GM08714 (cell line): ENCODE data around the gene PRMT7.

Experiments used
- H3K4me3 ChIP-seq: fragments of 200-500 bp; sonication (Bioruptor generic); 2 replicates; pipeline ENCODE4 v1.5.1; 2014; ENCODE audit warnings: mild to moderate bottlenecking, low read length, inconsistent platforms
- ZNF274 ChIP-seq: IDR thresholded peaks from 2 replicates; pipeline ENCODE4 v1.6.1; 2012; ENCODE audit warnings: mild to moderate bottlenecking, low read depth, low read length

Gene PRMT7

DNA sequence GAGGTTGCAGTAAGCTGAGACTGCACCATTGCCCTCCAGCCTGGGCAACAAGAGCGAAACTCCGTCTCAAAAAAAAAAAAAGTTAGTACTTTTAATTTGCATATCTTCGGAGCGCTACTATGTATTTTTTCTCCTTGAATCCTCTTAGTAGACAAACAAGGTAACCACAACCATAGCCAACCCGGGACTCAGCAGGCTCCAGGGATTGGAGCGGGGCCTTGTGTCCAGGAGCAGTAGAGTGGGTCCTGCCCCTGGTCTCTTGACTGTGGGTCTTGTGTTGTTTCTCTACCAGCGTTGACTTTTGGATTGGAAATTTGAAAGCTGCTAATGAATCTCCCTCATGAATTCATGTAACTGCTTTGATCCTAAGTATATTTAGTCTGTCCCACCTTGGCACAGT is 32.3 kb downstream of the PRMT7 start:
- no peak overlapping the region for H3K4me3 ChIP-seq
- TF ChIP-seq ZNF274: no peak

DNA sequence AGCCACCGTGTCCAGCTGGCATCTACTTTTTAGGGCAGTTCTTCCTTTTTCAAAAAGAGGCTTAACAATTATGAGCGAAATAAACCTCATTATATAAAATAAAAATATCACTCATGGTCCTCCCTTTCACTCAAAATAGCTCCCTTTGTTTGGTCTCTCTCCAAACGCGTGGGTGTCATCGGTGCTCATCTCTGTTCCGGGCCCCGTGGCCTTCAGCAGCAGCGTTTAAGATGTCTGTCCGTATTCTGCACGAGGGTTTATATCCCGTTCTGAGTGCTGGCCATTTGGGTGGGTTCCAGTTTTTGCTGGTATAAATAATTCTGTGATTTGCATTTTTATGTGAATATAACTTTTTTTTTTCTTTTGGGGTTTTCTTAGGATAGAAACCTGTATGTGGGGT is 33.4 kb downstream of the PRMT7 start:
- no peak for TF ChIP-seq ZNF274
- H3K4me3 ChIP-seq: no peak overlapping the region

GRCh38 chr16:68345351-68345810 is 34.6 kb downstream of the PRMT7 start:
- TF ChIP-seq ZNF274: no peak

GRCh38 chr16:68345958-68346635 is 35.3 kb downstream of the PRMT7 start:
- no peak for TF ChIP-seq ZNF274
- no peak overlapping the region for H3K4me3 ChIP-seq

More at GRCh38 chr16:68345351-68345810, 34.6 kb downstream of the PRMT7 start:
- H3K4me3 ChIP-seq: no peak overlapping the region

DNA sequence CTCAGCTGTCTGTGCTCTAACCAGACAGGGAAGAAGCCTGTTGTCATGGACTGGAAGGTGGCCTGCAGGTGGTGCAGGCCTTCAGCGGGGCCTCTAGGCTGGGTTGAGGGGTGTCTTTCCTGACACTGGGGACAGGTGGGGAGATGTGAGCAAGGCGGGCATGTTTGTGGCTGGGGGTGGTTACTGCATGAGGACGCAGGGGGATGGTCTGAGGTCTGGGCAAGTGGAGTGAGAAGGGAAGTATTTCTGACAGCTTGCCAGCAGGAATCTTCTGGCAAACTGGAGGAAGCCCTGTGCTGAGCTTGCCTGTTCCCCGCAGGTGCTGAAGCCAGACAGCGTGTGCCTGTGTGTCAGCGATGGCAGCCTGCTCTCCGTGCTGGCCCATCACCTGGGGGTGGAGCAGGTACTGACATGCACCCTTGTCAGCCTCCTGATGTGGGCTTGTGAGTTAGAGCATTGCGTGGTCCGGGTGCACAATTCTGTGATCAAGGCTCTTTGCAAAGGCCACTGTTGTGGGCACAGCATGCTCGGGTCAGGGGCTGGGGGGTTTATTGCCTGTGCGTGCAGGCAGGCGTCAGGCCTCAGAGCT is 36.2 kb downstream of the PRMT7 start:
- no peak for TF ChIP-seq ZNF274
- no peak overlapping the region for H3K4me3 ChIP-seq

DNA sequence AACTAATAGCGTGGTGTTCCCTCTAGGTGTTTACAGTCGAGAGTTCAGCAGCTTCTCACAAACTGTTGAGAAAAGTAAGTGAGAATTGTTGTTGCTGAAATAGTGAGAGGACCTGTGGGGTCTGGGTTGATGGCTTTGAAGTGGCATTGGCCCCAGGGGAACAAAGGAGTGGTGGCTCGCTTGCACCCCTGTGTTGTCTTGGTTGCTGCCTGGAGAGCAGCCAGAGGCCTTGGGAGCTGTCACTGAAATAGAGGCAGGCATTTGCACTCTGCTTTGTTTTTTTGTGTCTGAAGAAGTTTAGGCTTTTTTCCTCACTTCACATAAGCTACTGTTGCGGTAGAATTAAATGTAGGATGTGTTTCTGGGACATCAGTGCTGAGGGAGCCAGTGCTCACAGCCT is 36.8 kb downstream of the PRMT7 start:
- no peak for TF ChIP-seq ZNF274
- no peak overlapping the region for H3K4me3 ChIP-seq

DNA sequence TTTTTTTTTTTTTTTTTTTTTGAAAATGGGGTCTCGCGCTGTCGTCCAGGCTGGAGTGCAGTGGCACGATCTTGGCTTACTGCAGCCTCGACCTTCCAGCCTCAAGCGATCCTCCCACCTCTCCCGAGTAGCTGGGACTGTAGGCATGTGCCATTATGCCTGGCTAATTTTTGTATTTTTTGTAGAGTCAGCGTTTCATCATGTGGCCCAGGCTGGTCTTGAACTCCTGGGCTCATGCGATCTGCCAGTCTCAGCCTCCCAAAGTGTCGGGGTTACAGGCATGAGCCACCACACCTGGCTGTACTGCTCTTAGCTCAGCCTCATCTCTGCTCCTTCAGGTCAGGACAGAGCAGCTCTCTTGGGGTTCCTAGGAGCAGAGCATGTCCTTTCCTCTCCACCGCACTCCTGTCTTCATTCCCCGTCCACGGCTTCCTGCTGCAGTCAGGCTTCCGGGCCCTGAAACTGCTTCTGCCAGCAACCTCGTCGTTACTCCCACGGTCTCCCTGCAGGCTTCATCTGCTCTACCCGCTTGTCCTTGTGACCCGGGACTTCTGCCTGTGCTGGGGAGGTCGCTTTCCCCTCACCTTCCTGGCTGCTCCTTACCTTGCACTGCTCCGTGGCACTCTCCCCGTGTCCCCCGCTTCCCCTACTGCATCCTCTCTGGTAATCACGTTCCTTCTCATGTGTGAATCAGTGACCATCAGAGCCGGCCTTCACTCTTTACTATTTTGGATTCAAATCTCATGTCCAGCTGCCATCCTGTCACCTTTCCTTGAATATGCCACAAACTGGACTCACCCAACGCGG is 38.0 kb downstream of the PRMT7 start:
- no peak for TF ChIP-seq ZNF274
- no peak overlapping the region for H3K4me3 ChIP-seq

- no peak for TF ChIP-seq ZNF274
- H3K4me3 ChIP-seq: no peak overlapping the region
These were observed 39.1 kb downstream of the PRMT7 start for GRCh38 chr16:68349838-68350410.

- TF ChIP-seq ZNF274: no peak
These were observed 40.1 kb downstream of the PRMT7 start for GRCh38 chr16:68350813-68351350.

GRCh38 chr16:68351463-68351862 is 40.6 kb downstream of the PRMT7 start:
- no peak overlapping the region for H3K4me3 ChIP-seq
- no peak for TF ChIP-seq ZNF274

More at GRCh38 chr16:68350813-68351350, 40.1 kb downstream of the PRMT7 start:
- H3K4me3 ChIP-seq: no peak overlapping the region

DNA sequence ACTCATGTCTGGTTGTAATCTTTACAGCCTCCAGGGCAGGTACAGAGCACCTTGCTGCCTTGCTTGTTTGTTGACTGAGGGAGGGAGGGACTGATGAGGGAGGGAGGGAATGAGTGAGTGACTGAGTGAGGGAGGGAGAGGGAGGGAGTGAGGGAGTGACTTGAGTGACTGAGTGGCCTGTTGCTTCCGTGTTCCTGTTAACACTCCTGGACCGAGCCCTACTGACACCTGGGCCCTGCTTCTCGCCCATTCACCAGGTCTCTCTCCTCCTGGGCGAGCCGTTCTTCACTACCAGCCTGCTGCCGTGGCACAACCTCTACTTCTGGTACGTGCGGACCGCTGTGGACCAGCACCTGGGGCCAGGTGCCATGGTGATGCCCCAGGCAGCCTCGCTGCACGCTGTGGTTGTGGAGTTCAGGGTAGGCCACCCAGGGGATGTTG is 41.2 kb downstream of the PRMT7 start:
- TF ChIP-seq ZNF274: no peak
- H3K4me3 ChIP-seq: no peak overlapping the region

DNA sequence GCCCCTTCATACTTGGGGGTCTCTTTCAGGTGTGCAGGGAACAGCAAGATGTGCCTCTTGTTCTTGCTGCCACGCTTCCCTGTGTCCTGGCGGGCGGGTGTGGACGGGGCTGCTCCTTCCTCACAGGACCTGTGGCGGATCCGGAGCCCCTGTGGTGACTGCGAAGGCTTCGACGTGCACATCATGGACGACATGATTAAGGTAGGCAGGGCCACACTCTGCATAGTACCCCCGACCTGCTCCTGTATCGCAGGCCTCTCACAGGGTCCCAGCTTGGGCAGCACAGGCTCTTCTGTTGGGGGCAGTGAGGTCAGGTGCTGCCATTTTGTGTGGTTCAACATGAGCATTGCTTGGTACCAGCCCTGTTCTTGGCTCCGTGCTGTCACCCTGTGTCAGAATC is 42.5 kb downstream of the PRMT7 start:
- no peak for TF ChIP-seq ZNF274
- H3K4me3 ChIP-seq: no peak overlapping the region

- TF ChIP-seq ZNF274: no peak
- no peak overlapping the region for H3K4me3 ChIP-seq
These were observed 44.0 kb downstream of the PRMT7 start for GRCh38 chr16:68354816-68355215.
